Activated naive CD4-positive, alpha-beta T cell treated with anti-CD3 and anti-CD28 coated beads, Interleukin-2, amount 50 U/mL, for 16 hours (primary cell): ENCODE results near the gene DMRTC2.
A peak's percentile ranks its signal among the peaks of the same experiment; 100 is the strongest.
"Not testable (repeated sequence)": the region's sequence is repeated elsewhere in the genome, so short reads cannot be mapped to it uniquely, and the experiment has no call there.

Source experiments
- DNase-seq: peaks from one replicate; pipeline ENCODE4 v3.0.0-alpha.2; 2020

Gene DMRTC2

DNA sequence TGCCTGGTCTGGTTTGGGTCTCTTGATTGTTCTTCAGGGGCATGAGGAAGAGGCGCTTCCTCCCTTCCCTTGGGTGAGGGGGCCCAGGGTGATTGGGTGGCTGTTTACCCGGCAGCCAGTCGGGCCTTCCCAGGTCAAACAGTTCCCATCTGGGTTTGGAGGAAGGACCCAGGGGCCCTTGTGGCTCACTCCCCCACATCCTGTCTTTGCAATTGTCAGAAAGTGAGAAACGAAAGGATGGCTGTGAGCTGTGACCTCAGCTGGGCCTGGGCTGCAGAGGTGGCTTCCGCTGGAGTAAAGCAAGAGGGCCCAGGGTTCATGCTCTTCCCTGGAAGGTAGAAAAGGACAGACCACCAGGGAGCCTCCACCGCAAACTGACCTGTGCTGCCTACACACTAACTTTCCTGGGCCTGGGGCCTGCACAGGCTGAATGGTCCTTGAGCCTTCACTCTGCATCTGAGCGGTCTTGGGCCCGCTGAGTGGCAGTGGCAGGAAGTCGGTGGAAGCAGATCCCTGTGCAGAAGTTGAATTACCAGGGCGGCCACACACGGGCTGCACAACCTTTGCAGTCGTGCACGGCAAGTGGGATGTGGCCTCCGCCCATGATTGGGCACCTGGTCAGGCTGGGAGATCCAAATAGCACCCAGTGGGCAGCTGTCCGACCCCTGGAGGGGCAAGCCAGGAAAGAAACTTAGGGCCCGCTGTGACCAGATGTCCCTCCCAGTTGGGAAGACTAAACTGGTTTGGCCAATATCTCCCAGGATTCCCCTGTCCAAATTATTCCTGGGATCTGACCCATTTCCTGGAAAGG, 26.9 kb downstream of the DMRTC2 start:
- peak; percentile 51 for DNase-seq

DNA sequence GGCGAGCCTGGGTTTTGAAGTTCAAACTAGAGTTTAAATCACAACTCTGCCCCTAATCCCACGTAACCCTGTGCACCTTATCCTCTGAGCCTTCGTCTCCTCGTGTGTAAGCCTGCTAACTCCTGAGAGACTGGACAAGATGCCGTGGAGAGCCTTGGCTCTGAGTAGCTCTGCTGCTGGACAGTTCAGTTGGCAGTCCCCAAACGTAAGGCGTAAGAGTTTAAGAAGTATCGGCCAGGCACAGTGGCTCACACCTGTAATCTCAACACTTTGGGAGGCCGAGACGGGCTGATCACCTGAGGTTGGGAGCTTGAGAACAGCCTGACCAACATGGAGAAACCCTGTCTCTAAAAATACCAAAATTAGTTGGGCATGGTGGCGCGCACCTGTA, 27.5 kb downstream of the DMRTC2 start:
- no peak for DNase-seq

DNA sequence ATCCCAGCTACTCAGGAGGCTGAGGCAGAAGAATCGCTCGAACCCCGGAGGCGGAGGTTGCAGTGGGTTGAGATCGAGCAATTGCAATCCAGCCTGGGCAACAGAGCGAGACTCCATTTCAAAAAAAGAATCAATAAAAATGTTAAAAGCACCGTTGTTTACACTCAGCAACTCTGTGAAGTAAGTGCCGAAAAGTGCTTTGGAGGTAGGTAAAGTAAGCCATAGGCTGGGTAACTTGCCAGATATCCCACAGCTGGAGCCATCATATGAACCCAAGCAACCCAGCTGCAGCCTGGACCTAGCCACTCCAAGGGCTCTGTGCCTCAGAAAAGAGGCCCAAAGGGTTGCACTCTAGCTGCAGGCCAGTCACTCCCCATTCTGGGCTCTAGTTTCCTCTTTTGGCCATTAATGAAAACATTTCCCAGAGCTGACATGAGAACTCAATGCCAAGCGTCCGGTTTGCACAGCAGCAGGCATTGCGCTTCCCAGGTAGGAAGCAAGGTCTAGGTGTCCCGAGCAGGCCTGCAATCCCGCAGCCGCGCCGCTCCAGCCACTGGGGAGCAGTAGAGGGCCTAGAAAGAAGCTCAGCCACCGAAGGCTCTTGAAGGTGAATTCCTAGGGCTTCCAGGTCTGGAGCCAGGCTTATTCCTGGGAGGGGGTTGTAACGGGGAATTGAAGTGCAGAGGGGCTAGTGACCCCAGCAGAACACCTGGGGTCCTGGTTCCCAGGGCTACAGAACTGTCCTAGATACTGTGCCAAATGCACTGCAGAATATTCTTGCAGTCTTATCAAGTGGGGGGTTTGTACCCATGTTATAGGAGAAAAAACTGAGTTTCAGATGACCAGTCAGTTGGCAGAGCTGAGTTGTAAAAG, 28.2 kb downstream of the DMRTC2 start:
- DNase-seq, result peak; percentile 72

GRCh38 chr19:41875973-41876372, 31.1 kb downstream of the DMRTC2 start:
- DNase-seq, result not testable (repeated sequence)

- DNase-seq, result no peak
Measured at GRCh38 chr19:41876847-41877832, 32.3 kb downstream of the DMRTC2 start, which contains the start of gene CD79A. Gene CD79A, plus strand, starts transcription at chr19:41877279. Its CDS starts 26 bp downstream, at chr19:41877305.

DNA sequence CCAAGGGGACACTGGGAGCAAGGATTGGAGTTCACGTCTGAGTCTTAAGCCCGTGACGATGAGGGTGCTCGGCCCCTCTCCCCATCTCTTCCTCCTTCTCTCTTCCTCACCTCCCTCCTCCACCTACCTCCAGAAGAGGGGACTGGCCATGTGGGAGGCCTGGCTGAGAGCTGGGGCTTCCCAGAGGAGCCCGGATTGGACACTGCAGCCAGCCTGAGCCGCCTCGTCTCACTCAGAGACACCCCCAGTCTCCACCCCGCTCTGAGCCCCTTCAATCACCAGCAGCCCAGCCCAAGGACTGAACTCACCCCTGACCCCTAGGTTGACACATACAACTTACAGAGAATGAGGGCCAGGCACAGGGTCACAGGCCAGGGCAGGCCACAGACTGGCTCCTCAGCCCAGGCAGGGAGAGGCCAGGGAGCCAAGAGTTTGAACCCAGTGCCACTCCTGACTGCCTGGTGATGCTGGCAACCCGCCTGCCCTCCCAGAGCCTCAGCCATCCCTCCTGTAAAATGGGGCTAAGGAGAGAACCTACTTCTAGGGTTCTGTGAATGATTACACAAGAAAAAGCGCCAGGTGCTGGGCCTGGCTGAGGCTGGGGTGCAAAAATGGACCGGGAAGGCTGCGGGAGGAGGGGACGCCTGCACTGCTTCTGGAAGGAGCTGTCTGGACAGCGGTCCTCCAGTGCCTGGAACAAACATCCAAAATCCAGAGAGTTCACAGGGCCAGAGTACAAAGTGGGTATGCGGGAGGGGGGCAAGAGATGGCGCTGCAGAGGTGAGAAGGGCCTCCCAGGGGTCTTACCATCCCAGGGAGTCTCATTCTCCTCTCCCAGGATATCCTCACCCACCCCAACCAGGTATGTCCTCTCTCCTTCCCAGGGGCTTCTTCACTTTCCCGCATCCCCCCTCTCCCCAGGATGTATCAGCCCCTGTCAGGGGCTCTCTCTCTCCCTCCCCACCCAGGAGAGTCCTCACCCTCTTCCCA, 33.4 kb downstream of the DMRTC2 start:
- no peak for DNase-seq

DNA sequence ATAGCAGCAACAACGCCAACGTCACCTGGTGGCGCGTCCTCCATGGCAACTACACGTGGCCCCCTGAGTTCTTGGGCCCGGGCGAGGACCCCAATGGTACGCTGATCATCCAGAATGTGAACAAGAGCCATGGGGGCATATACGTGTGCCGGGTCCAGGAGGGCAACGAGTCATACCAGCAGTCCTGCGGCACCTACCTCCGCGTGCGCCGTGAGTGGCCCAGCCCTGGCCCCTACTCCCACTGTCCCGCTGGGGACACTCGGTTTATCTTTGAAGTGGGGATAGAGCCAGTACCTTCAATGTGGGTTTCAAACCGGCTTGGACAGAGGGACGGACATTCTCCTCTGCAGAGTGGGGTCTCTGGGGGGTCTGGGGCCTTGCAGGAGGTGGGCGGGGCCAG, 34.2 kb downstream of the DMRTC2 start:
- no peak for DNase-seq

GRCh38 chr19:41879670-41880328, 35.0 kb downstream of the DMRTC2 start:
- DNase-seq, result no peak

DNA sequence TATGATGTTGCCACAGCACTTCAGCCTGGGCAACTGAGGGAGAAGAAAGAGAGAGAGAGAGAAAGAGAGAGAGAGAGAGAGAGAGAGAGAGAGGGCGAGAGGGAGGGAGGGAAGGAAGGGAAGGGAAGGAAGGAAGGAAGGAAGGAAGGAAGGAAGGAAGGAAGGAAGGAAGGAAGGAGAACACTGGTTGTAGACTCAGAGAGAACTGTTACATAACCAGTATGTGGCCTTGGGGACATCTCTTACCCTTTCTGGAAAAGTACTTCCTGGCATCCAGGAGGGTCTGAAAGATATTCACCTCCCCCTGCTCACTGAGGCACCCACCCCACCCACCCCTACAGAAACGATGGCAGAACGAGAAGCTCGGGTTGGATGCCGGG, 35.5 kb downstream of the DMRTC2 start:
- DNase-seq, result no peak

- DNase-seq, result peak; percentile 60
Measured at GRCh38 chr19:41882568-41883462, 38.0 kb downstream of the DMRTC2 start, which contains the start of gene ARHGEF1. Gene ARHGEF1, plus strand, starts transcription at chr19:41883184. Its CDS starts 4,899 bp downstream, at chr19:41888083.

GRCh38 chr19:41883463-41883820, 38.6 kb downstream of the DMRTC2 start:
- DNase-seq, result no peak

DNA sequence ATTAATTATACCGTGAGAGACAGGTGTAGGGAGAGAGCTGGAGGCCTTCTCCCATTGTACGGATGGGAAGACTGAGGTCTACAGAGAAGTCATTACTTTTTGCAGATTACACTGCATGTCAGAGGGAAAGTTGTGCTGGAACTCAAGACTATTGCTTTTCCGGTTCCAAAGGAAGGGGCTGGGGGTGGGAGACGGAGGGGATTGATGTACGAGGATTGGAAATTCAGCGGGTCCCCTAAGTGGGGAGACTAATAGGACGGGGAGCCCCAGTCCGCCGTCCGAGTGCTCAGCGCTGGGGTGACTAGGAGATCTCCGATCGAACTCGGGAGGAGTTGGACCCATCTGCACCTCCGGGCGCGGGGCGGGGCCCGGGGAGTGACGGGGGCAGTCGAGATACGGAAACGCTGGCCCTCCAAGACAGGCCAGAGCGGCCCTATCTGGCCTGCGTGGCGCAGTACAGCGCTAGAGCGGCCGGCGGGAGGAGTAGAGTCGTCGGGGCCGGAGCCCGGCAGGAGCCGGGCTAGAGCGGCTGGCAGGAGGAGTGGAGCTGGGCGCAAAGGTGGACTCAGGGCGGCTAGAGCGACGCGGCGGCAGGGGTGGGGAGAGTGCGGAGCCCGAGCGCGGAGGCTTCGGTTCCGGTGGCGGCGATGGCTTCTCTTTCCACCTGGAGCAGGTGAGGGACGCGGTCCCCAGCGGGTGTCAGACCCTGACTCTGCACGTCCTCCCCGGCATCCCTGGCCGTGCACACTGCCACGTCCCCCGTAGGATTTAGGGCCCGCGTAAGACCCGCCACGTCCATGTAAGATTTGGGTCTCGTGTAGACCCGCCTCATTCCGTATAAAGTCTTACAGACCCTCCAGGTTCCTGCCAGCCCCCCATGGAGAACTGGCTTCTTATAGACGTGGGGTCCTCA, 39.2 kb downstream of the DMRTC2 start:
- DNase-seq, result peak; percentile 84

- peak; percentile 56 for DNase-seq
Measured at GRCh38 chr19:41886761-41887710, 42.2 kb downstream of the DMRTC2 start.

GRCh38 chr19:41887711-41888382, 43.0 kb downstream of the DMRTC2 start:
- peak; percentile 88 for DNase-seq

GRCh38 chr19:41888926-41889325, 44.1 kb downstream of the DMRTC2 start:
- no peak for DNase-seq

DNA sequence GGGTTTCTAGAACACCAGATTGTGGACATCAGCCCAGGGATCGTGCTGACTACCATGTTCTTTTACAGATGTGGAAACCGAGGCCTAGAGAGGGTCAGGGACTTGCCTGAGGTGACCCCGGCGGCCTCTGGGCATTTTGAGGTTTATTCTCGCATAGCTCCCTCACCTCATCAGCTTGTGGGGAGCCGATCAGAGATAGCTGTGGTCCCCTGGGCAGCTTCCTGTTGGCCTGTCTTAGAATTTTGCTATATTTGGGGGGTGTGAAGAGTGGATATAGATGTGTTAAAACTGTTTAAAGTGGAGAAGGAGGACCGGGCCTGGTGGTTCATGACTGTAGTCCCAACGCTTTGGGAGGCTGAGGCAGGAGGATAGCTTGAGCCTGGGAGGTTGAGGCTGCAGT, 45.1 kb downstream of the DMRTC2 start:
- DNase-seq, result no peak

DNA sequence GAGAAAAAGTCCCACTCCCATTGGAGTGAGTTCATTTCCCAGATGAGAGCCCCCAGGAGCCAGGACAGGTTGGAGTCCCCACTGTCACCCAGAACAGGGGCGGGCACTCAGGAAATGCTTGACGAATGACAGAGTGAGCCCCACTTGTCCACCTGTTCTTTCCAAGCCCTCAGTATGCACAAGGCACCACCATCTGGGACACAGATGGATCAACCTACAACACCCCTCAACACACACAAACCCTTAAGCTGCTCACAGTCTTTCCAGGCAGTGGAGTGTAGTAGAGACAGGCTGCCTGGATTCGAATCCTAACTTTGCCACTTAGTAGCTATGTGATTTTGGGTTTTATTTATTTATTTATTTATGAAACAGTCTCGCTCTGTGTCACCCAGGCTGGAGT, 46.1 kb downstream of the DMRTC2 start:
- no peak for DNase-seq
